ENCODE measurements around the gene RAB11FIP2. TPM values are rescaled to one million over a fixed set of nuclear protein-coding genes. Genes with fewer than 3 reads are reported as not detected.

RAB11FIP2 gene
- total RNA-seq, 1 experiment from 2014 or later = 18.4 TPM

DNA sequence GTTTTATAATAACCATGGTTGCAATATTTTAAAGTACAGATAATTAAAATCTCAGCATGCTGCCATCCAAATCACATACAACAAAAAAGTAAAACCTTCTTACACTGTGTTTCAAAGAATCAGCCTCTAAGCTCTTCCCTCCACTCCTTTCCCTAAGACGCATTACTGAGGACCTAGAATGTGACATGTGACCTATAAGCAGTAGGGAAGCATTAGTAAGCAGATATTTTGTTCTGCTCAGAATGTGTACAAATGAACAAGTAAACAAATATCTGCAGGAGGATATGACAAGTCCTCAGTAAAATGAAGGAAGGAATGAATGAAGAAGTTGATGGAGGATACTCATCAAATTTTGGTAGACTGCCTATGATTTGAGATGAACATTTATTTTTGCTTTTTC lies 49.1 kb downstream of the RAB11FIP2 start:
- Histone ChIP-seq H2BK20ac (ENCODE audit: low read depth, low read length, poor library complexity, severe bottlenecking) (no peak overlapping the region), H3K56ac (ENCODE audit: insufficient read length, low read depth, low read length) (no peak overlapping the region), H3K4me1 (ENCODE audit: insufficient read depth, low read length) (no peaks in the 10 kb centered on the region), H3K27ac (ENCODE audit: insufficient read length, low read depth, low read length) (no peak overlapping the region), H3K27me3 (ENCODE audit: insufficient read depth, low read length) (no peaks in the 10 kb centered on the region), H2AFZ (ENCODE audit: low read length) (no peak overlapping the region), H3K79me2 (ENCODE audit: insufficient read depth, low read length) (no peaks in the 10 kb centered on the region), H3K4me2 (ENCODE audit: insufficient read depth, insufficient read length, low read length) (no peak overlapping the region), H3K9ac (ENCODE audit: extremely low read depth, insufficient read length, low read length) (no peak overlapping the region), H3K23me2 (ENCODE audit: insufficient read length, low read depth, low read length, poor library complexity, severe bottlenecking) (no peaks in the 10 kb centered on the region), H4K20me1 (ENCODE audit: control insufficient read depth, insufficient read depth, insufficient read length) (no peaks in the 10 kb centered on the region), H2BK15ac (ENCODE audit: low read depth, low read length) (no peak overlapping the region), H3K14ac (ENCODE audit: insufficient read depth, low read length) (no peak overlapping the region), H3T11ph (ENCODE audit: low read length) (no peak overlapping the region), H2BK5ac (ENCODE audit: insufficient read length, low read length) (no peak overlapping the region), H2BK120ac (ENCODE audit: low read depth, low read length, poor library complexity, severe bottlenecking) (no peak overlapping the region), H4K5ac (ENCODE audit: insufficient read length, low read depth, low read length) (no peak overlapping the region), H2AK5ac (ENCODE audit: insufficient read length, low read length) (no peak overlapping the region), H4K8ac (replicated peaks; ENCODE audit: insufficient read length, low read depth, low read length) (no peak overlapping the region), H2BK12ac (ENCODE audit: insufficient read length, low read depth, low read length) (no peak overlapping the region), H3K23ac (ENCODE audit: insufficient read length, low read depth, low read length) (no peak overlapping the region), H3K79me1 (ENCODE audit: insufficient read depth, low read depth, low read length, poor library complexity, severe bottlenecking) (no peaks in the 10 kb centered on the region), H3K18ac (ENCODE audit: insufficient read length, low read depth, low read length) (no peak overlapping the region), H4K91ac (ENCODE audit: insufficient read length, low read depth, low read length) (no peak overlapping the region), H3K4ac (ENCODE audit: low read depth, low read length) (no peak overlapping the region), H3K9me3 (ENCODE audit: control insufficient read depth, low read depth, low read length) (no peaks in the 10 kb centered on the region)
- no peak overlapping the region for H3K4me3 Mint-ChIP-seq
- no peak overlapping the region for H3K27ac Mint-ChIP-seq
- no peak for DNase-seq
- H3K9me3 Mint-ChIP-seq = no peaks in the 10 kb centered on the region
- H3K4me1 Mint-ChIP-seq = peaks cover 11 to 15% of the 10 kb centered on the region in 2 experiments
- H3K36me3 Mint-ChIP-seq (ENCODE audit: insufficient read depth in 1 of 3, low read depth in 3 of 3) = peaks cover 0 to 4% (median 0%) of the 10 kb centered on the region in 3 experiments; a peak in 2 of 7 replicates
- H3K27me3 Mint-ChIP-seq (ENCODE audit: low read depth) = no peaks in the 10 kb centered on the region
- WGBS (ENCODE audit: extremely low coverage, insufficient read length, low lambda C conversion rate) = no CpG with 5 or more reads among the region's 1 CpG
- TF ChIP-seq, protein P1, sequence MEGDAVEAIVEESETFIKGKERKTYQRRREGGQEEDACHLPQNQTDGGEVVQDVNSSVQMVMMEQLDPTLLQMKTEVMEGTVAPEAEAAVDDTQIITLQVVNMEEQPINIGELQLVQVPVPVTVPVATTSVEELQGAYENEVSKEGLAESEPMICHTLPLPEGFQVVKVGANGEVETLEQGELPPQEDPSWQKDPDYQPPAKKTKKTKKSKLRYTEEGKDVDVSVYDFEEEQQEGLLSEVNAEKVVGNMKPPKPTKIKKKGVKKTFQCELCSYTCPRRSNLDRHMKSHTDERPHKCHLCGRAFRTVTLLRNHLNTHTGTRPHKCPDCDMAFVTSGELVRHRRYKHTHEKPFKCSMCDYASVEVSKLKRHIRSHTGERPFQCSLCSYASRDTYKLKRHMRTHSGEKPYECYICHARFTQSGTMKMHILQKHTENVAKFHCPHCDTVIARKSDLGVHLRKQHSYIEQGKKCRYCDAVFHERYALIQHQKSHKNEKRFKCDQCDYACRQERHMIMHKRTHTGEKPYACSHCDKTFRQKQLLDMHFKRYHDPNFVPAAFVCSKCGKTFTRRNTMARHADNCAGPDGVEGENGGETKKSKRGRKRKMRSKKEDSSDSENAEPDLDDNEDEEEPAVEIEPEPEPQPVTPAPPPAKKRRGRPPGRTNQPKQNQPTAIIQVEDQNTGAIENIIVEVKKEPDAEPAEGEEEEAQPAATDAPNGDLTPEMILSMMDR (conservative IDR thresholded peaks at IDR 0.05) = no peak
